Adrenal gland (tissue), 5 donors: ENCODE data around the gene ANKRD53.
"Not testable (repeated sequence)": the region's sequence is repeated elsewhere in the genome, so short reads cannot be mapped to it uniquely, and the experiment has no call there.

ENCODE experiments used
- POLR2A ChIP-seq, 2 donors: fragments of 450-650 bp; IDR thresholded peaks; one replicate each; pipeline ENCODE4 v1.6.1; 2017; ENCODE audit warnings: antibody characterized with exemption in 2 of 2, mild to moderate bottlenecking in 2 of 2, moderate library complexity in 1 of 2
- TF ChIP-seq, protein P1 (sequence below), 6 experiments: fragments of 450-650 bp in 4 of 6; fragments of 200-600 bp in 2 of 6; sonication (generic) in 1 of 6; IDR thresholded peaks; 1 replicate in 5 of 6; 2 replicates in 1 of 6; pipeline versions ENCODE4 v1.5.1 to v1.8.0; 2016 to 2021; ENCODE audit warnings: antibody characterized with exemption in 6 of 6, mild to moderate bottlenecking in 2 of 6, moderate library complexity in 1 of 6
- donor health status: DM: no; HTN: no; CAD: no.

DNA sequence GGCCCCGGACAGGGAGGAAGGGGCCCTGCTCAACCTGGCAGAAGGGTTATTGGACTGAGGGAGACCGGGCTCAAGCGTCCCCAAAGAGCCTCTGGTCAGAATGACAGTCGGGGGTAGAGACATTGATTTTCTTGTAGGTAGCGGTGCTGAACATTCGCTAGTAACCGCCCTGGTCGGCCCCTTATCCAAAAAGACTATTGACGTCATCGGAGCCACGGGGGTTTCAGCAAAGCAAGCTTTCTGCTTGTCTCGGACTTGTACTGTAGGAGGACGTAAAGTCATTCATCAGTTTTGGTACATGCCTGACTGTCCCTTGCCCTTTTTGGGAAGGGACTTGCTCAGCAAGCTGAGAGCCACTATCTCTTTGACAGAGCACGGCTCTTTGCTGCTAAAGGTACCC is 43.0 kb downstream of the ANKRD53 start:
- TF ChIP-seq, protein P1, sequence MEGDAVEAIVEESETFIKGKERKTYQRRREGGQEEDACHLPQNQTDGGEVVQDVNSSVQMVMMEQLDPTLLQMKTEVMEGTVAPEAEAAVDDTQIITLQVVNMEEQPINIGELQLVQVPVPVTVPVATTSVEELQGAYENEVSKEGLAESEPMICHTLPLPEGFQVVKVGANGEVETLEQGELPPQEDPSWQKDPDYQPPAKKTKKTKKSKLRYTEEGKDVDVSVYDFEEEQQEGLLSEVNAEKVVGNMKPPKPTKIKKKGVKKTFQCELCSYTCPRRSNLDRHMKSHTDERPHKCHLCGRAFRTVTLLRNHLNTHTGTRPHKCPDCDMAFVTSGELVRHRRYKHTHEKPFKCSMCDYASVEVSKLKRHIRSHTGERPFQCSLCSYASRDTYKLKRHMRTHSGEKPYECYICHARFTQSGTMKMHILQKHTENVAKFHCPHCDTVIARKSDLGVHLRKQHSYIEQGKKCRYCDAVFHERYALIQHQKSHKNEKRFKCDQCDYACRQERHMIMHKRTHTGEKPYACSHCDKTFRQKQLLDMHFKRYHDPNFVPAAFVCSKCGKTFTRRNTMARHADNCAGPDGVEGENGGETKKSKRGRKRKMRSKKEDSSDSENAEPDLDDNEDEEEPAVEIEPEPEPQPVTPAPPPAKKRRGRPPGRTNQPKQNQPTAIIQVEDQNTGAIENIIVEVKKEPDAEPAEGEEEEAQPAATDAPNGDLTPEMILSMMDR (IDR thresholded peaks at IDR 0.05) = not testable (repeated sequence)
- not testable (repeated sequence) for TF ChIP-seq POLR2A (IDR thresholded peaks at IDR 0.05)
